B cell (primary cell): ENCODE measurements around the gene SLC9A9. TPM values are rescaled to one million over a fixed set of nuclear protein-coding genes. Genes with fewer than 3 reads are reported as not detected.

ENCODE experiments used
- ATAC-seq: fragments of 200-7000 bp; cut with Tn5 transposase; one replicate; pipeline ENCODE4 v1.10.0; 2021; ENCODE audit warnings: low read depth, mild to moderate bottlenecking, moderate number of reproducible peaks, moderate library complexity
- CTCF ChIA-PET: fragments of 350-600 bp; sonication (Branson Sonifier 250); formaldehyde crosslinking; loops from one replicate; lab custom pipeline; 2021; ENCODE audit warnings: antibody characterized with exemption, inconsistent platforms; lab: Charles Lee
- POLR2A ChIA-PET: fragments of 350-600 bp; sonication (Branson Sonifier 250); formaldehyde crosslinking; loops from one replicate; lab custom pipeline; 2021; ENCODE audit warnings: antibody characterized with exemption; lab: Charles Lee
- DNase-seq: peaks from one replicate; pipeline ENCODE4 v3.0.0; 2013
- H2AFZ ChIP-seq: 2 replicates; pipeline ENCODE4 v1.6.1; 2012; ENCODE audit warnings: mild to moderate bottlenecking, low read depth, low read length; ENCODE audit not compliant: insufficient read depth, poor library complexity, severe bottlenecking
- H3K27ac ChIP-seq, 2 donors: 1 replicate in 1 of 2; 2 replicates in 1 of 2; pipeline ENCODE4 v1.5.1; 2012 to 2013; ENCODE audit warnings: low read length in 2 of 2, mild to moderate bottlenecking in 2 of 2, moderate library complexity in 1 of 2
- H3K27me3 ChIP-seq, 4 experiments: fragments of 200-600 bp in 1 of 4; sonication (generic) in 1 of 4; replicated peaks in 1 of 4; 1 replicate in 2 of 4; 2 replicates in 2 of 4; pipeline versions ENCODE4 v1.6.1 to v1.7.0; 2013 to 2016; ENCODE audit warnings: low read length in 3 of 4, mild to moderate bottlenecking in 2 of 4, mixed read lengths in 1 of 4, moderate library complexity in 1 of 4; ENCODE audit not compliant: insufficient read depth in 4 of 4, control insufficient read depth in 3 of 4; ENCODE audit errors: control extremely low read depth in 1 of 4
- H3K36me3 ChIP-seq, 2 experiments: replicated peaks in 1 of 2; 1 replicate in 1 of 2; 2 replicates in 1 of 2; pipeline versions ENCODE4 v1.6.1 to v1.7.1; 2013; ENCODE audit warnings: low read length in 1 of 2; ENCODE audit not compliant: insufficient read depth in 2 of 2, control insufficient read depth in 1 of 2; ENCODE audit errors: control extremely low read depth in 1 of 2, extremely low read depth in 1 of 2
- H3K4me1 ChIP-seq, 2 donors: fragments of 200-600 bp in 1 of 2; sonication (generic) in 1 of 2; 1 replicate in 1 of 2; 2 replicates in 1 of 2; pipeline versions ENCODE4 v1.5.1 to v1.6.1; 2013 to 2017; ENCODE audit warnings: low read length in 2 of 2; ENCODE audit not compliant: control insufficient read depth in 2 of 2, insufficient read depth in 2 of 2
- H3K4me2 ChIP-seq: replicated peaks from 2 replicates; pipeline ENCODE3; 2012; ENCODE audit warnings: mild to moderate bottlenecking, low read depth, low read length; ENCODE audit not compliant: poor library complexity, severe bottlenecking
- H3K4me3 ChIP-seq, 5 experiments: fragments of 200-600 bp in 1 of 5; sonication (generic) in 1 of 5; 1 replicate in 3 of 5; 2 replicates in 2 of 5; pipeline versions ENCODE4 v1.5.1 to v1.7.0; 2011 to 2016; ENCODE audit warnings: low read length in 4 of 5, mild to moderate bottlenecking in 4 of 5, low read depth in 2 of 5, control low read depth in 1 of 5, moderate library complexity in 1 of 5; ENCODE audit not compliant: insufficient read depth in 1 of 5; ENCODE audit errors: control extremely low read depth in 1 of 5, extremely low read depth in 1 of 5
- H3K79me2 ChIP-seq: fragments of 200-600 bp; sonication (generic); one replicate; pipeline ENCODE4 v1.6.0; 2016; ENCODE audit warnings: low read length; ENCODE audit not compliant: control insufficient read depth, insufficient read depth
- H3K9ac ChIP-seq: fragments of 200-600 bp; sonication (generic); 2 replicates; pipeline ENCODE4 v1.6.1; 2017; ENCODE audit warnings: mild to moderate bottlenecking, low read length, moderate library complexity
- H3K9me3 ChIP-seq, 3 donors: one replicate each; pipeline versions ENCODE4 v1.6.1 to v1.7.1; 2013; ENCODE audit warnings: low read length in 2 of 3; ENCODE audit not compliant: control insufficient read depth in 2 of 3, insufficient read depth in 1 of 3; ENCODE audit errors: control extremely low read depth in 1 of 3
- H4K20me1 ChIP-seq: 2 replicates; pipeline ENCODE4 v1.6.0; 2012; ENCODE audit warnings: mild to moderate bottlenecking, low read length; ENCODE audit not compliant: insufficient read depth, control insufficient read depth, poor library complexity, severe bottlenecking
- H3K27ac Mint-ChIP-seq: one replicate; pipeline ENCODE4 v1.8.0; 2021; ENCODE audit warnings: mixed read lengths
- H3K27me3 Mint-ChIP-seq: one replicate; pipeline ENCODE4 v1.8.0; 2021; ENCODE audit warnings: mixed read lengths
- H3K4me1 Mint-ChIP-seq: one replicate; pipeline ENCODE4 v1.8.0; 2021; ENCODE audit warnings: mixed read lengths
- H3K4me3 Mint-ChIP-seq: one replicate; pipeline ENCODE4 v1.8.0; 2021; ENCODE audit warnings: mixed read lengths
- H3K9me3 Mint-ChIP-seq: one replicate; pipeline ENCODE4 v1.8.0; 2022; ENCODE audit warnings: mixed read lengths; ENCODE audit not compliant: insufficient read depth
- EZH2 ChIP-seq: IDR thresholded peaks from 2 replicates; pipeline ENCODE4 v1.6.1; 2012; ENCODE audit warnings: borderline replicate concordance, low read depth, mild to moderate bottlenecking, moderate library complexity, low read length; ENCODE audit not compliant: insufficient read depth, poor library complexity, severe bottlenecking
- WGBS: methylation state at CpG from one replicate; pipeline ENCODE4 v1.1.5; 2013; ENCODE audit warnings: missing lambda C conversion rate; ENCODE audit not compliant: insufficient coverage; 5-methylcytosine and 5-hydroxymethylcytosine counted together
- intact Hi-C: fragments of 100-400 bp; cut with micrococcal nuclease; formaldehyde crosslinking; loops from one replicate; pipeline ENCODE4 v1.10.0; 2022
- polyA plus RNA-seq: library from polyadenylated mRNA; depleted of rRNA; stranded (reverse); fragments of >200 nt; gene quantifications from 2 replicates; pipeline ENCODE4 v1.2.3, GENCODE V29; 2012
- total RNA-seq, 2 donors: library from RNA; stranded (reverse); fragments of 120-200 nt in 1 of 2; gene quantifications; 1 replicate in 1 of 2; 2 replicates in 1 of 2; pipeline versions ENCODE4 v1.2.3 to v1.2.4, GENCODE V29; 2013 to 2022
- TF ChIP-seq, protein P1 (sequence below): fragments of 200-600 bp; IDR thresholded peaks from one replicate; pipeline ENCODE4 v1.8.0; 2022; ENCODE audit warnings: antibody characterized with exemption, mild to moderate bottlenecking

Gene SLC9A9
- total and polyA plus RNA-seq, 2 donors (not counting 1 experiment from before 2014, with no cell fraction given), result 7.7 to 17.3 TPM

DNA sequence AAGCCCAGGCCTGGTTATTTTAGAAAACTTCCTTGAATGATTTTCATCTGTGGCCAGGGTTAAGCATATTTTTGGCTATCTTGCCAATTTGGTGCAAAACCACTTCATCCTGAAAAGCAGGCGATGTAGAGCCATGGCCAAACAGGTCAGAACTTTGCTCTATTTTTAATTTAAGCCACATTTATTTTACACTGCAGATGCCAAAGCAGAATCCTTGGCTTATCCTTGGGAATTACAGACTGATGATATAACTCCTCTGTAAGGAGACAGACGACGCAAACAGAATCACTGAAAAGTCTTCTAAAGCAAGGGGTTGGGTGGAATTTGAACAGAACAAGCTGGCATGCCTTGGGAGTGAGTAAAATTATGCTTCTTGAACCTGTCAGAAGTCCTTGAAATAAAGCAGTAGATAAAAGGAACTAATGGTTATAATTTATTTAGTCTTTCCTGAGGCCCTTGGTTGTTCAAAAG is 606.8 kb downstream of the SLC9A9 start:
- Histone ChIP-seq H3K9me3 (peaks cover 0 to 3% (median 0%) of the 10 kb centered on the region in 3 donors), H3K36me3 (no peaks in the 10 kb centered on the region), H3K27ac (no peak overlapping the region), H4K20me1 (no peaks in the 10 kb centered on the region), H3K4me2 (no peak overlapping the region), H2AFZ (no peak overlapping the region), H3K4me3 (no peak overlapping the region), H3K27me3 (no peaks in the 10 kb centered on the region), H3K4me1 (peaks cover 9 to 10% of the 10 kb centered on the region in 2 donors), H3K79me2 (no peaks in the 10 kb centered on the region), H3K9ac (no peak overlapping the region)
- Mint-ChIP-seq H3K4me1 (peaks cover 9% of the 10 kb centered on the region), H3K27me3 (no peaks in the 10 kb centered on the region), H3K9me3 (no peaks in the 10 kb centered on the region), H3K27ac (no peak overlapping the region), H3K4me3 (no peak overlapping the region)
- TF ChIP-seq, protein P1, sequence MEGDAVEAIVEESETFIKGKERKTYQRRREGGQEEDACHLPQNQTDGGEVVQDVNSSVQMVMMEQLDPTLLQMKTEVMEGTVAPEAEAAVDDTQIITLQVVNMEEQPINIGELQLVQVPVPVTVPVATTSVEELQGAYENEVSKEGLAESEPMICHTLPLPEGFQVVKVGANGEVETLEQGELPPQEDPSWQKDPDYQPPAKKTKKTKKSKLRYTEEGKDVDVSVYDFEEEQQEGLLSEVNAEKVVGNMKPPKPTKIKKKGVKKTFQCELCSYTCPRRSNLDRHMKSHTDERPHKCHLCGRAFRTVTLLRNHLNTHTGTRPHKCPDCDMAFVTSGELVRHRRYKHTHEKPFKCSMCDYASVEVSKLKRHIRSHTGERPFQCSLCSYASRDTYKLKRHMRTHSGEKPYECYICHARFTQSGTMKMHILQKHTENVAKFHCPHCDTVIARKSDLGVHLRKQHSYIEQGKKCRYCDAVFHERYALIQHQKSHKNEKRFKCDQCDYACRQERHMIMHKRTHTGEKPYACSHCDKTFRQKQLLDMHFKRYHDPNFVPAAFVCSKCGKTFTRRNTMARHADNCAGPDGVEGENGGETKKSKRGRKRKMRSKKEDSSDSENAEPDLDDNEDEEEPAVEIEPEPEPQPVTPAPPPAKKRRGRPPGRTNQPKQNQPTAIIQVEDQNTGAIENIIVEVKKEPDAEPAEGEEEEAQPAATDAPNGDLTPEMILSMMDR, result no peak
- no peak for TF ChIP-seq EZH2
- DNase-seq (no peak), ATAC-seq (no peak)
- WGBS, result 95% methylated on average over 2 of the region's 3 CpGs
- POLR2A ChIA-PET, result no interaction called here
- CTCF ChIA-PET, result no interaction called here
- intact Hi-C loops, result no loop called here

DNA sequence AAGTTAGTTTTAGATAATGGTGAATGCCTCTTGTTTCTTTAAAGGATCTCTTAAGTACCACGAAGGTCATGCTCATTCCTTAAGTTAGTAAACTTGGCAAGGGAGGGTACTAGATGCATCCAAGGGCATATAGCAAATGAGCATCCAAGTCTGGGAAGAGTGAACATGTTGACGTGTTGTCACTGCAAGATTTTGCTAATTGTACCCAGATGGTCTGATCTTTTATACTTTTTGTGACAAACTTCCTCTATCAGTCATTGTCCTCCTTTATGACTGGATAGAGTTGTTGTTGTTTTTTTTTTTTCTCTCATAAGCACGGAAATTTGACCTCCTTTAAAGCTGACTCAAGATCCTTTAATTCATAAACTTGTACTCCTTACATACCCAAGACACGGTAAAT is 607.4 kb downstream of the SLC9A9 start:
- Mint-ChIP-seq H3K27me3 (no peaks in the 10 kb centered on the region), H3K9me3 (no peaks in the 10 kb centered on the region), H3K27ac (no peak overlapping the region), H3K4me3 (no peak overlapping the region), H3K4me1 (peaks cover 15% of the 10 kb centered on the region)
- Histone ChIP-seq H3K27ac (no peak overlapping the region), H3K9ac (no peak overlapping the region), H3K36me3 (no peaks in the 10 kb centered on the region), H4K20me1 (no peaks in the 10 kb centered on the region), H2AFZ (no peak overlapping the region), H3K27me3 (no peaks in the 10 kb centered on the region), H3K79me2 (no peaks in the 10 kb centered on the region), H3K9me3 (peaks cover 0 to 3% (median 0%) of the 10 kb centered on the region in 3 donors), H3K4me3 (no peak overlapping the region), H3K4me2 (no peak overlapping the region), H3K4me1 (peaks cover 13% of the 10 kb centered on the region in 2 donors)
- POLR2A ChIA-PET, result no interaction called here
- intact Hi-C loops, result no loop called here
- no peak for ATAC-seq
- TF ChIP-seq EZH2, result no peak
- TF ChIP-seq, protein P1, result no peak
- DNase-seq, result no peak
- WGBS, result 100% methylated on average over 2 of the region's 4 CpGs
- CTCF ChIA-PET, result no interaction called here
